OCI-M1 (cell line): Measurements from ENCODE around the gene CAPN5.
"Not testable (repeated sequence)": the region's sequence is repeated elsewhere in the genome, so short reads cannot be mapped to it uniquely, and the experiment has no call there.

Source experiments
- DNase-seq: peaks from one replicate; lab custom pipeline; 2025; lab: John Stamatoyannopoulos, UW

Gene CAPN5

DNA sequence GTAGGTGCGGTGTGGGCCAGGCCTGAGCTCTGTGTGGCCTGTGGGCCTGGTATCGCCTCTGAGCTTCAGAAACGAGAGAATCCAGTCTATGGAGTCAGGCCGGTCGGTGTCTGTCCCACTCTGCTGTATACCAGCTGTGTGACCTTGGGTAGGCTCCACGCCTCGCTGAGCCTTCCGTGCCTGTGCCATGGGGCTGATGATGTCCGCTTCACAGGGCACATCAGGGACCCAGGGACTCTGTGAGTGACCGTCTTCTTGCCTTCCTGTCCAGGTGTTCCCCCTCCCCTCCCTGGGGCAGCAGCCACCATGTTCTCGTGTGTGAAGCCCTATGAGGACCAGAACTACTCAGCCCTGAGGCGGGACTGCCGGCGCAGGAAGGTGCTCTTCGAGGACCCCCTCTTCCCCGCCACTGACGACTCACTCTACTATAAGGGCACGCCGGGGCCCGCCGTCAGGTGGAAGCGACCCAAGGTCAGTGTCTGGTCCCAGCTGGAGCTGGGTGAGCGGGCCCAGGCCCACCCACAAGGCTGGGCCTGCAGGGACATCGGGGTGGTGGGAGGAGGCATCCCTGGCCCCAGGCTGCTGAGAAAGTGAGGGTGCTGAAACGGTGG lies 17.9 kb downstream of the CAPN5 start:
- DNase-seq: no peak

DNA sequence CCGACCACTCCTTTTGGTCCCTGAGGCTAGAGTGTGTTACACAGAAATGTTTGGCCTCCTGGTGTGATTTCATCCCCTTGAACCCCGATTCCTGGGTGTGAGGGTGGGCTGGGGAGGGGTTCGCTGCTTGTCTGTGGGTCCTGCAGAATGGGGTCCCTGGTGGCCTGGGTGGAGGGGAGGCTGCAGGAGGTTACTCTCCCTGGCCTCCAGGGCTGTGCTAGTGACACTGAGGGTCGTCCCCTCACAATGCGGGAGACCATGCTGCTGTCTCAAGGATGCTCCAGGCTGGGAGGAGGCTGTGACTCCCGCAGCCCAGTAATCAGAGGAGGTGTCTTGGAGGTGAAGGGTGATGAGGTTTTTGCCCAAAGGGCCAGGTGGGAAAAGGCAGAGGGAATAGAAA lies 18.9 kb downstream of the CAPN5 start:
- no peak for DNase-seq

DNA sequence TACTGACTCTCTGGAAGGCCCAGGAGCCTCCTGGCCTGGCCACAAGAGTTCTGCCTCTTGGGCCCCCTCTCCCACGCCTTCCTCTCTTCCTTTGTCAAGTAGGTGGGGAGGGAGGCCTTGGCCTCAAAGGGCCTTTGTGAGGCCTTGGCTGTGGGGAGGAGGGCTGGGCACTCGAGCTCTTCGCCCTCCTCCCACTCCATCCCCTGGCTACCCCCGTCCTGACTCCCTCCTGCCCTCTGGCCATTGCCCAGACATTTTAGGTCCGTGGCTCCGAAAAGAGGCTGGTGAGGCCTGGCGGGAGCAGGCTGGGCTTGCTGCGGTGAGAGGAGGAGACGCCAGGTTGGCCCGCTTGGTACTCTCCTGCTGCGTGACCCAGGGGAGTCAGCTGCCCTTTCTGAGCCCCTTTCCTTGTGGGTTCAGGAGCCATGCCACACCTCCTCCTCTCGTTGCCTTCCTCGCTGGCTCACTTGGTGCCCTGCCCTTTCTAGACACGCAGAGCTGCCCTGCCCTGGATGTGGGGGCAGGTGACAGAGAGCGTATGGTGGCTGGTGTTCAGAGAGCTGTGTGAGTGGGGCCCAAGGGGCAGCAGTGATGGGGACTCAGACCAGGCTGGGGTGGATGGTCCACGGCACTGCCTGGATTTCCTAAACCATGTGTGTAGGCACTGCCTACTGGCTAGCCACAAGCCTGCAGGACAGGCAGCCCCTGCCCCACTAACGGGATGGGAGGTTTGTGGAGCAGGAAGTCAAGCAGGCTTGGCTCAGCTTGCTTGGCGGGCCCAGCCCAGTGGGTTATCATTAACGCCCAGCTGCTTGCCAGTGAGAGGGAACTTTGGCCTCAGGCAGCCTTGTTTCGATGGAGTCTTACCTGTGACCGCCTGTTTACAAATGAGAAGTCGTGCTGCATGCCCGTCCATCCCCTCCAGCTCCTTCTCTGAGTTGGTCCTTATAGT lies 20.0 kb downstream of the CAPN5 start:
- DNase-seq: no peak

DNA sequence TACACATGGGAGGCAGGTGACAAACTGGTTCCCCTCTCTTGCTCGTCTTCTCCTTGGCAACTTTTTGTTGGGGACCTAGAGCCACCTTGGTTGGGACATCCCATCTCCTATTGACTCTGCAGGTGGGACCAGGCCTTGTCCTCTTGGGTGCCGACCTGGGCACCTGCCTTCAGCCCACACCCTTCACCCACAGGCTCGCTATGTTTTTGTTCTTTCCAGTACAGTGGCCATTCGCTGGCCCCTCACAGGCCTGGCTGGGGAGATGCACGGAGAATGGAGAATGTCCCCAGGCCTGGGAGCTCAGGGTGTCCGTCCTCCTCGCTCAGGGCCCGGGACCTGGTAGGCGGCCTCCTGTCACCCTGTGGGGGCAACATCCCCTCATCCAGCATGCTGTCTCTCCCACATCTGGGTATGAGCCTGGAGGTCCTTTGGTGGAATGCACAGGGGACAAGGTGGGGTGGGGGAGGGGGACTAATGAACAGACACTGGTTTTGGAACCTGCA lies 21.0 kb downstream of the CAPN5 start:
- DNase-seq: no peak

DNA sequence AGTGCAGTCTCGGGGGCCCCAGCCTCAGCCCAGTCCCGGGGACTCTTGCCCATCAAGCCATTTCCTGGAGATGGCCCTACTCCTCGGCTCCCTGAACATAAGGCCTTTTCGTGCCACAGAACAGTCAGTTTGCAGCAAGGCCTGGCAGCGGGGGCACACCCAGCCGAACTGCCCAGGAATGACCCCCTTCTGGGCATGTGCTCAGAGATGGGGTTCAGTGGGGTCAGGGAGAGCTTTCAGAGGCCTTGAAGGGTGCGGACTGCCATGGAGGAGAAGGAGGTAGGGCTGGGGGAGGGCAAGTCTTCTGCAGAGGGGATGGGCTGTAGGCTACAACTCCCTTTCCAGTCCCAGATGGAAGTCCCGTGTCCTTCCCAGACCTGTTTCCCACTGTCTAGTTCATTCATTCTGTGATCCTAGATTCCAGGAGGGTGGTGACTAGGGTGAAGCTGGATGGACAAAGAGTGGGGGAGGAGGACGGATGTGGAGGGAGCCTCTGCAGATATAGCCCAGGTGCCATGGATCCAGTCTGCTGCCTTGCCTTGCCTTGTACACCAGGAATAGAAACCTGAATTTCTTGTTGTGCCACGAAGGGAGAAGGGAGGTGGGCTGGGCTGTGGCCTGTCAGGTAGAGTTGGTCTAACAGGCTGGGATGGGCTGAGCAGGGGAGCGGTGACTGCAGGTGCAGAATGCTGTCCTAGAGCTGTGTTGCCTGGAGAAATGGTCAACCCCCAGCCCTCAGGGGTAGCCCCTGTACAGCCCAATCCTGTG lies 21.6 kb downstream of the CAPN5 start:
- no peak for DNase-seq

DNA sequence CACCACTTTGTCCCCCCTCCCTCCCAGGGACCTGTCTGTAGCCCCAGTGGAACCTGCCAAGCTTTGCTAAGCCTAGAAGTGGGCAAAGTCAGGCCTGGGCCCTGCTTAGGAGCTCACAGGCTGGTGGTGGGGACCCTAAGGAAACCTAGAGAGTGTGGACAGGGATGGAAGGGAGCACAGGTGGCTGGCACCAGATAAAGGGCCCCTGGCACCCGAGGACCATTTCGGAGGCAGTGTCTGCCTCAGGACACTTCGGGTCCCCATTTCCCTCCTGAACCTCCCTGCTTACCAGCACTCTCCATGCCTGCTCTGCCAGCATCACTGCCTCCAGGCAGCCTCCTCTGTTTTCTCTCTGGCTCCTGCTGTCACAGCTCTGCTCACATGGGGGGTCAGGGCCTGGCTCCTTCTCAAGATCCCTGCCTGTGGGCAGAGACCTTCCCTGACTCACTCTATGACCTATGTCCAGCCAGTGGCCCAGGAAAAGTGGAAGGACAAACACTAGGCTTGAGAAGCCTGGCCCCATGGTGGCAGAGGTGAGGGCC lies 22.3 kb downstream of the CAPN5 start:
- DNase-seq: no peak

DNA sequence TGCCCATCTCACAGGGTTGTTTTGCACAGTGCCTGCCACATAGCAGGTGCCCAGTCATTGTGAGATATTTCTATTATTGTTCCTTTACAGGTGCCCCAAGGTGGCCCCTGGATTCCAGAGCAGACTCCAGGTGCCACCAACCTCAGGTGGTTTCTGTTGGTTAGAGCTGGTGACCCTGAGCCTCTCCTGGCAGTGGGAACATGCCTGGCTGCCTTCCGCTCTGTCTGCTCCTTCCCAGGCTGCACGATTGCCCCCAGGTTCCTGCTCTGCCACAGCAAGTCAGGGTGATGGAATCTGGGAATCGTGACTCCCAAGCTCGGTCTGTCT lies 23.2 kb downstream of the CAPN5 start:
- DNase-seq: no peak

DNA sequence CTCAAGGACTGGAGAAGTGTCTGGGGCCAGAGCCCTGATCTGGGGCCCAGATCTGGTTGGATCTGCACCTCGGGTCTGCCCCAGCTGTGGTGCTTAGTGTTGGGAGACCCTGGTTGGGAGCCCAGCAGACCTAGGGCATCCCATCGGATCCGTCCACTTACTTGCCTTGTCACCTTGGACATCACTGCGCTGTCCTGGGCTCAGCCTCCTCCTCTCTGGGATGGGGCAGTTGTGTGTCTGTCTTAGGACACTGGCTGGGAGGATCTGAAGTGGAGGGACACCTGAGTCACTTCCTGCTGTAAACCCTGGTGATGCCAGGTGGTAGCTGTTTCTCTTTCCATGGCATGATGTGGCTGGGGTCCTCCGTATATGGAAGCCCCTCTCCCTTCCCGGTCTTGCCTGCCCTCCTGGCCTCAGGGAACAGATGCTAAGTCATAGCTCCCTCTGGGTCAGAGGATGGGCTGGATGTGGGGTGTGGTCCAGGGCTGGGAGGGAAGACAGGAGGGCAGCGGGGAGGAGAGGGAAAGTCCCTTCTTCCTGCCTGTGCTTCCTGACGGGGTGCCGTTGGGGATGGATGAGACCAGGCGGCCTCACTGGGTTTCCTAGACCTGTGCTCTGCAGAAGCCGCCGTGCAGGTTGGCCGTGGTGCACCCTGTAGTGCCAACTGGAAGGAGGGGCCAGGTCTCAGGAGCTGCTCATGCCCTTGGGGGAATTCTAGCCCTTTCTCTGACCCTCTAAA lies 23.8 kb downstream of the CAPN5 start:
- DNase-seq: no peak

DNA sequence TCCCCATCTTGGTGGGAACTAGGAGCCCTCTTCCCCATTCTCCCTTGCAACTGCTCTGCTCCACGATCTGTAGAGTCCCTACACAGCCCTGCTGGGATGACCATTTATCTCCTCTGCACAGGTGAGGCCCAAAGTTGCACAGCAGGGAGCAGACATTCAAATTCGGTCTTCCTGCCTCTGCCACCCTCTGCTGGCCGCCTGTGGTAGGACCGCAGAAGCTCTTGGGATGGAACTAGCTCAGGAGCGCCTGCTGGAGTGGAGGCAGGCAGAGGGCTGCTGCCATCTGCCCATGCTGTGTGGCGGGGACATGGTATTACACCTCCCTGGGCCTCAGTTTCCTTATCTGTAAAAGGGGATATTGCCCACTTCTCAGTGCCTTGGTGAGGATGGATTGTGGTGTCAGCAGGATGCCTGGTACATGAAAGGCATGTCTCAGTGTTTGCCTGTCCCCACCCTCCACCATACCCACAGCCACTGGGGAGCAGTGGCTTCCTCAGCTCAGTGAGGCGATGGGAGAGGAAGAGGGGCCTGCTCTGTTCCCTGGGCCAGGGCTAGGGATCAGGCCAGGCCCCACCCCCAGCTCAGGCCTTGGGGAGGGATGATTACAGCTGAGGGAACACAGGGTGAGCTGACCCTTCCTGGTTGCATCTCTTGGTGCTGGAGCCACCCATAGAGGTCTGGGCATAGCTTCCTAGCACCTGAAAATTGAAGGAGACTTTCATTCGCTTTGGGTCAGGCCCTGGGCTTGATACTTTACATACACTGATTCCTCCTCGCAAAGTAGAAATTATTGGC lies 24.6 kb downstream of the CAPN5 start:
- peak; percentile 96 for DNase-seq

DNA sequence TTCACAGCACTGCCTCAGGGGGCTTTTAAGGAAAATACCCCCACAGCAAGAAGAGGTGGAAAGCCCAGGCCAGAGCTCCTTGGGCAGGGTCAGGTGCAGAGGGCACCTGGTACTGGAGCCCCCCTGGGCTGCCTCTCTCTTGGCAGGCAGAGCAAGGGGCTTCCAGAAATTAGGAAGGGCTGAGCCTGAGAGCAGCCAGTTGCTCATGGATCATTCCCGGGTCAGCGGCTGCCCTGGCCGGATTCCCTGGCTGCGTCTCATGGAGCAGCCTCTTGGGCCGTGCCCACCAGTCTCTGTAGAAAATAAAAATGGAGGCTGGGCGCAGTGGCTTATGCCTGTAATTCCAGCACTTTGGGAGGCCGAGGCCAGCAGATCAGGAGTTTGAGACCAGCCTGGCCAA lies 25.6 kb downstream of the CAPN5 start:
- no peak for DNase-seq

DNA sequence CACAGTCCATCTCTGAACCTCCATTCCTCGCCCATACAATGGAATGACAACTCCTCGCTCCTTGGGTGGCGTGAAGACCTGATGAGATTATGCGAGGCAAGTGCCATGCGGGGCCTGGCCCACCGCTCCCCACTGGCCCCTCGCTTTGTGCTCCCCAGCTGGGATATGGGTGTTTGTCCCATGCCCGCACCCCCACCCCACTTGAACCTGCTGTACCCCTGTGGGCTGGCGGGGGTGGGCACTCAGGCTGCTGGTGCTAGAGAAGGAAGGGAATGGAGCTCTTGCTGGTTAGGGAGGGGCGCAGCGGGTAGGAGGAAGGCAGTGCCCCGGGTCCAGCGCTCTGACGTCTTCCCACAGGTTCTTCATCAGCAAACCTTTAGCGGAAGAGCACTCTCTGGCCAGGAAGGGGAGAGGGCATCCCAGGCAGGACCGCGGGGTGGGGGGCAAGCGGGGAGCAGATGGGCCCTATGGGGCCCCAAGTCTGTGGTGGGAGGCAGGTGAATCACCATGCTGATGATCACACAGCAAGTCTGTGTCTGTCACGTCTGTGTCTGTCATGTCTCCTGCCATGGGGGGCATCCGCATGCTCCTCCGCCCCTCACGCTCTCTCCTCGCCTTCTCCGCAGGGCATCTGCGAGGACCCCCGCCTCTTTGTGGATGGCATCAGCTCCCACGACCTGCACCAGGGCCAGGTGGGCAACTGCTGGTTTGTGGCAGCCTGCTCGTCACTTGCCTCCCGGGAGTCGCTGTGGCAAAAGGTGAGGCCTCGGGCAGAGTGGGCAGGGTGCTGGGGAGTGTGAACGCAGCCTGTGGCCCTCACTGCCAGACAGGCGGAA lies 26.5 kb downstream of the CAPN5 start:
- DNase-seq: no peak

DNA sequence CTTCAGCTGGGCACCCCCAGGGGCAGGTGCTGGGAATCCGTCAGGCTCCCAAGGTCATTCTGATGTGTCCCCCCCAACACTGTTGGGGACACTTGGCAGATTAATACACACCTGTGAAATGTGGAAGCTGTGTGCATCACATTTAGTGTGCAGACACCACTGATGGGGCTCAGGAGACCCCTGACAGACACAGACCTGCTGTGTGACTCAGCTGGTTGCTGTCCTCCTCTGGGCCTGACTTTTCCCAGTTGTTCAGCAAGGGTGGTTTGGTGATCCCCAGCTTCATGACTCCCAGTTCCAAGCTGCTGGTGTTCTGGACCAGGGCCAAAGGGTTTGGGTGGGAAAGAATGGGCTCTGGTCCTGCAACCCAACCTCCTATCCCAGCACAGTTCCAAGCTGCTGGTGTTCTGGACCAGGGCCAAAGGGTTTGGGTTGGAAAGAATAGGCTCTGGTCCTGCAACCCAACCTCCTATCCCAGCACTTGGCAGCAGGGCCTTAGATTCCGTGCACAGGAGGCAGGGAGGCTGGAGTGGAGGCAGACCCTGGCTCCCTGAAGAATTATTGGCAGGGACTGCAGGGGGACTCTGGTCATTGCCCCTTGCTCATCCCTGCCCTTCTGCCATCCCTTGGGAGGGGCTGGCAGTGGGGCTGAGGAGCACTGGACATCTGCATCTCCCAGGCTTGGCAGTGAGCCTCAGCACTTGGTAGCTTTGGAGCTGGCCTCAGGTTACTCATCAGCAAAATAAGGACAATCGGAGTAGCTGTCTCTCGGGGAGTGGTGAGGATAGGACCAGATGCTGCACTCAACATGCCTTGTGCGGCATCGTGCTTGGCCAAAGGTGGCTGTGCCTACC lies 27.4 kb downstream of the CAPN5 start:
- DNase-seq: no peak

DNA sequence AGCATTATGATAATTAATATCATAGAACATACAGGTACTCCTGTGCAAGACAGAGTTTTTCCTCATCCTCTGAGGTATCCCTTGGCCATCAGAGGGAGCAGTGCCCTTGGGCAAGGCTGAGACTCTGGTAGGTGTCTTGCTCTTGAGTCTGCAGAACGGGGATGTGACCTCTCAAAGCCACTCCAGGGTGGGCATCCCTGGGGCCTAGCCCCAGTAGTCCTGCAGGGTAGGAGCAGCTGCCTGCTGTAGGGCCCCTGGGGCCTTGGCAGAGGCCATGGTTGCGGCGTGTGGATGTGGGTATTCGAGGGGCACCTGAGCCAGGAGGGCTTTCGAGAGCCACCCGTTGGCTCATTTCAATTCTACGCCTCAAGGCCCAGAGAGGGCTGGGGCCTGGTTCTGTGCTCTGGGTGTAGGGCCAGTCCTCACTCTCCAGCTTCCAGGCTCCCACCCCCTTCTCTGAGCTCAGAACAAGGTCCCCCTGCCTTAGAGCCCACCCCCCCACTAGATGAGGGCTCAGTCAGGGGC lies 28.1 kb downstream of the CAPN5 start:
- DNase-seq: no peak

DNA sequence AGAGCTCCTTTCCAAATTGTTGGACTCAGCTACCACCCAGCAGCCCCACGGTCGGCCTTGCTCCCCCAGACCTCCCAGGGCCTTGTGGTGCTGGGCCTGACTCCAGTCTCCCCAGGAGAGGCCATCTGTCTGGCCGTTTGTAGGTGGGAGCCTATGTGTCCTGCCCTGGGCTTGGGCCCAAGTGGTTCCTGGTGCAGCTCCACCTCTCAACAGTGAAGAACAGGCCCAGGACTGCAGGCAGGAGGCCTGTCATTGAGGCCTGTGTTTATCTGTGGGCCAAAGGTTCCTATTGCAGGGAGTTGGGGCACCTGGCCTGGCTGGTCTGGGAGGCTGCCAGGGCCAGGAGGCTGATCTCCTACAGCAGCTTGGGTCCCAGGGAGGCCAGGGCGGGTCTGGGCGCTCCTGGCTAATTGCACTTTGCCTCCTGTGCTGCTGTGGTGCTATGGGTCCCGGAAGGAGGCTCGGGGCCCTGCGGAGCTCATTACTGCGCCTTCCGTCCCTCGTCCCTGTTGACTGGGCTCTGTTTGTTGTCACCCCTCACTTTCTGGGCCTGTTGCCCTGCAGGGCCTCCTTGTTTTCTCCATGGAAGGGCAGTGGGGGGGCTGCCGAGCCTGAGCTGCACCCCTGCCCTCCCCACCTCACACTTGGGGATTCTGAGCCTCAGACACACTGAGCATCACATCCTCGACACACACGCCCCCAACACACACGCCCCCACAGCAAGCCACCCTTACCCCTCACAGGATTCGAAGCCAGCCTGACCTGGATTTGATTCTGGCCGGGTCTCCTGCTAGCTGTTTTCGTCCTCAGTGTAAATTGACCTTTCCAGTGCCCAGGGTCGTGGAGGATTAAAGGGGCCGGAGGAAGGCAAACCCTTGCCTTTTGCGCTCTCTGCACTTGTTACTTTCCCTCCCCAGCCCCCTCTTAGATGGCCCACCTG lies 29.1 kb downstream of the CAPN5 start:
- DNase-seq: no peak

DNA sequence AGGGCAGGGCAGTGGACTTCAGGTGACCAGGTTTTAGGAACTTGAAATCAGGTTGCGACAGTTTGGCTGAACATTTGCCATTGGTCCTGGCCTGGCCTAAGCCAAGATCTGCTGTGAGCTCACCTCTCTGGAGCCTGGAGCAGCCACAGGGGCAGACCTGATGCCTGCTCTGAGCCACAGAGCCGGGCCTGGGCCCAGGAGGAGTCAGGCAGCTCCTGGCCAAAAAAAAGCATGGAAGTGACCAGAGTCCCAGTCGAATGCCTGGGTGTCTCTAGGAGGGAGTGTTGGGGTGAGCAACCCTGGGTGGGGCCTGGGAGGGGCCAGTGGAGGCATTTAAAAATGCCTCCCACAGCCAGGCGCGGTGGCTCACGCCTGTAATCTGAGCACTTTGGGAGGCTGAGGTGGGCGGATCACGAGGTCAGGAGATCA lies 29.8 kb downstream of the CAPN5 start:
- no peak for DNase-seq

DNA sequence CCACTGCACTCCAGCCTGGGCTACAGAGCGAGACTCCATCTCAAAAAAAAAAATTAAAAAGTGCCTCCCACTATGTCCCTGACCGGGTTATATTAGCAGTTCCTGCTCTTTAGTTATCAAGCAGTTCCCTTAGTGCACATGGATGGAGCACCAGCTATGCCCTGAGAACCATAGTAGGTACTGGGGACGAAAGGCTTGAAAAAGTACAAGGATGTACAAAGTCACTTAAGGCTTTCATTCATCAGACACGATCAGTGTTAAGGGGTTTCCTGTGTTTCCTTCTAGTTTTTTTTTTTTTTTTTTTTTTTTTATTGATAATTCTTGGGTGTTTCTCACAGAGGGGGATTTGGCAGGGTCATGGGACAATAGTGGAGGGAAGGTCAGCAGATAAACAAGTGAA lies 30.4 kb downstream of the CAPN5 start:
- not testable (repeated sequence) for DNase-seq

DNA sequence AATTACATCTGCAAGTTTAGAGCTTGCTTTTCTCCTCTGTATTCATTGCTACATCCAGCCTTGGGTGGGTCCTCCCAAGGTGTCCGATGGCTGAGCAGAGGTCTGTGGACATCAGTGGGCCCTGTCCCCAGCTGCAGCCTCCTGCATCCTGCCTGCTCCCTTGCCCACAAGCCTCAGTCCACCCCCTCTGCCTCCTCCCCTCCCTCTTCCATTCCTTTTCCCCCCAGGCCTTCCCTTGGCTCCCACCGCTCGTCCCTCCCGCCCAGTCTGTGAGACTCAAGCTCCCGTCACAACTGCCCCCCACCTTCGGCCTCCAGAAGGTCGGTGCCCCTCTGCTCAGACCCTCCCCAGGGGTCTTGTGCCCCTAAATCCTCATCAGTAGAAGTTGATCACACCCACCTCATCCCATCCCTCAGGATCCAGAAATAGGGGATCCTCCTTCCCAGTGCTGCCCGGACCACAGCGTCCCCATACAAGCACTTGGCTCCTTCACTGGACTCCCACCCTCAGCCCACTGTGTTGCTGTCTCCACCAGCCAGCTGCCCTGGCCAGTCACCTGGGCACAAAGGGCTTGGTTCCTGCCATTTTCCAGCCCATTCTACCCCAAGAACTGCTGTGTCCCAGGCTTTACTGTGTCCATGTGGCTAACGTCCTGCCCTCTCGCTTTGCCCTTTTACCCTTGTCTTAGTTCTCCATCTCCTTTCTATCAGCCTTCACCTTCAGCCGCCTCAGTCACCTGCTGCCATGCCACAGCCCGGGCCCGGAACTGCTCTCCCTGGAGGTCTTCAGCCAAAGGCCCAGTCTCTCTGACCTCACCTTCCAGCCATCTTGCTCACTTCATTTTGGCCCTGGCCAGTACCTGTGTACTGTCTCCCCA lies 33.6 kb downstream of the CAPN5 start:
- no peak for DNase-seq
